Measurements from ENCODE around the gene ABCB9. TPM values are rescaled to one million over a fixed set of nuclear protein-coding genes. Genes with fewer than 3 reads are reported as not detected.

ABCB9 gene
- total and polyA plus RNA-seq, 2 experiments from 2014 or later: 1.2 to 7.0 TPM

- H3K9me2 ChIP-seq (ENCODE audit: insufficient read depth): no peaks in the 10 kb centered on the region
- Mint-ChIP-seq H3K36me3 (ENCODE audit: low read depth) (no peaks in the 10 kb centered on the region), H3K27ac (no peak overlapping the region), H3K9me3 (no peaks in the 10 kb centered on the region), H3K27me3 (ENCODE audit: insufficient read depth, low read depth, poor library complexity) (peaks cover 10% of the 10 kb centered on the region), H3K4me3 (peak overlapping the region; percentile 47), H3K4me1 (peaks cover 16% of the 10 kb centered on the region)
- H3K79me2 ChIP-seq (replicated peaks; ENCODE audit: insufficient read depth): no peaks in the 10 kb centered on the region
- no peaks in the 10 kb centered on the region for H3K27me3 ChIP-seq (ENCODE audit: insufficient read depth)
- ATAC-seq (no peak), DNase-seq (ENCODE audit: low spot score) (no peak)
- peaks cover 5% of the 10 kb centered on the region for H3K4me1 ChIP-seq (ENCODE audit: insufficient read depth)
- peak overlapping the region; percentile 66; the same call in 1 of the 2 replicates for H2AFZ ChIP-seq
- H4K20me1 ChIP-seq (replicated peaks; ENCODE audit: insufficient read depth): no peaks in the 10 kb centered on the region
- no peak overlapping the region for H3K27ac ChIP-seq (ENCODE audit: low read depth)
- no peaks in the 10 kb centered on the region for H3F3A ChIP-seq (replicated peaks; ENCODE audit: low read depth)
- H3K4me2 ChIP-seq: peak overlapping the region; percentile 71
- peak overlapping the region; percentile 29; the same call in 1 of the 2 replicates for H3K4me3 ChIP-seq
- TF ChIP-seq ZNF331 (CRISPR knock-in tag; IDR thresholded peaks at IDR 0.05; ENCODE audit: low read depth) (no peak), POLR2AphosphoS5 (IDR thresholded peaks at IDR 0.05; ENCODE audit: low read depth) (peak; percentile 50; the same call in 1 of the 2 replicates)
- no peaks in the 10 kb centered on the region for H3K36me3 ChIP-seq (ENCODE audit: insufficient read depth)
These were observed 684 bp upstream of the ABCB9 start for GRCh38 chr12:122966743-122967550.

GRCh38 chr12:122965321-122965751, 927 bp downstream of the ABCB9 start:
- Histone ChIP-seq H3K4me2 (peak overlapping the region; percentile 95), H3F3A (replicated peaks; ENCODE audit: low read depth) (no peaks in the 10 kb centered on the region), H3K4me3 (peak overlapping the region; percentile 93), H4K20me1 (replicated peaks; ENCODE audit: insufficient read depth) (no peaks in the 10 kb centered on the region), H3K27me3 (ENCODE audit: insufficient read depth) (no peaks in the 10 kb centered on the region), H3K9me2 (ENCODE audit: insufficient read depth) (no peaks in the 10 kb centered on the region), H3K4me1 (ENCODE audit: insufficient read depth) (peaks cover 5% of the 10 kb centered on the region), H3K27ac (ENCODE audit: low read depth) (no peak overlapping the region), H2AFZ (no peak overlapping the region), H3K79me2 (replicated peaks; ENCODE audit: insufficient read depth) (no peaks in the 10 kb centered on the region), H3K36me3 (ENCODE audit: insufficient read depth) (no peaks in the 10 kb centered on the region)
- TF ChIP-seq ZNF114 (CRISPR knock-in tag; IDR thresholded peaks at IDR 0.05): no peak
- TF ChIP-seq, protein P1, sequence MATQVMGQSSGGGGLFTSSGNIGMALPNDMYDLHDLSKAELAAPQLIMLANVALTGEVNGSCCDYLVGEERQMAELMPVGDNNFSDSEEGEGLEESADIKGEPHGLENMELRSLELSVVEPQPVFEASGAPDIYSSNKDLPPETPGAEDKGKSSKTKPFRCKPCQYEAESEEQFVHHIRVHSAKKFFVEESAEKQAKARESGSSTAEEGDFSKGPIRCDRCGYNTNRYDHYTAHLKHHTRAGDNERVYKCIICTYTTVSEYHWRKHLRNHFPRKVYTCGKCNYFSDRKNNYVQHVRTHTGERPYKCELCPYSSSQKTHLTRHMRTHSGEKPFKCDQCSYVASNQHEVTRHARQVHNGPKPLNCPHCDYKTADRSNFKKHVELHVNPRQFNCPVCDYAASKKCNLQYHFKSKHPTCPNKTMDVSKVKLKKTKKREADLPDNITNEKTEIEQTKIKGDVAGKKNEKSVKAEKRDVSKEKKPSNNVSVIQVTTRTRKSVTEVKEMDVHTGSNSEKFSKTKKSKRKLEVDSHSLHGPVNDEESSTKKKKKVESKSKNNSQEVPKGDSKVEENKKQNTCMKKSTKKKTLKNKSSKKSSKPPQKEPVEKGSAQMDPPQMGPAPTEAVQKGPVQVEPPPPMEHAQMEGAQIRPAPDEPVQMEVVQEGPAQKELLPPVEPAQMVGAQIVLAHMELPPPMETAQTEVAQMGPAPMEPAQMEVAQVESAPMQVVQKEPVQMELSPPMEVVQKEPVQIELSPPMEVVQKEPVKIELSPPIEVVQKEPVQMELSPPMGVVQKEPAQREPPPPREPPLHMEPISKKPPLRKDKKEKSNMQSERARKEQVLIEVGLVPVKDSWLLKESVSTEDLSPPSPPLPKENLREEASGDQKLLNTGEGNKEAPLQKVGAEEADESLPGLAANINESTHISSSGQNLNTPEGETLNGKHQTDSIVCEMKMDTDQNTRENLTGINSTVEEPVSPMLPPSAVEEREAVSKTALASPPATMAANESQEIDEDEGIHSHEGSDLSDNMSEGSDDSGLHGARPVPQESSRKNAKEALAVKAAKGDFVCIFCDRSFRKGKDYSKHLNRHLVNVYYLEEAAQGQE (IDR thresholded peaks at IDR 0.05; ENCODE audit: unreplicated experiment): no peak
- TF ChIP-seq EZH2 (IDR thresholded peaks at IDR 0.05; ENCODE audit: low read depth, unreplicated experiment): no peak
- no peak for TF ChIP-seq JUNB (IDR thresholded peaks at IDR 0.05; ENCODE audit: unreplicated experiment)
- no peak for TF ChIP-seq POLR2AphosphoS5 (IDR thresholded peaks at IDR 0.05; ENCODE audit: low read depth)
- no peak for TF ChIP-seq NANOG (IDR thresholded peaks at IDR 0.05; ENCODE audit: borderline replicate concordance)
- no peak for TF ChIP-seq CREB1 (CRISPR knock-in tag; IDR thresholded peaks at IDR 0.05; ENCODE audit: low read depth)
- TF ChIP-seq, protein P2, sequence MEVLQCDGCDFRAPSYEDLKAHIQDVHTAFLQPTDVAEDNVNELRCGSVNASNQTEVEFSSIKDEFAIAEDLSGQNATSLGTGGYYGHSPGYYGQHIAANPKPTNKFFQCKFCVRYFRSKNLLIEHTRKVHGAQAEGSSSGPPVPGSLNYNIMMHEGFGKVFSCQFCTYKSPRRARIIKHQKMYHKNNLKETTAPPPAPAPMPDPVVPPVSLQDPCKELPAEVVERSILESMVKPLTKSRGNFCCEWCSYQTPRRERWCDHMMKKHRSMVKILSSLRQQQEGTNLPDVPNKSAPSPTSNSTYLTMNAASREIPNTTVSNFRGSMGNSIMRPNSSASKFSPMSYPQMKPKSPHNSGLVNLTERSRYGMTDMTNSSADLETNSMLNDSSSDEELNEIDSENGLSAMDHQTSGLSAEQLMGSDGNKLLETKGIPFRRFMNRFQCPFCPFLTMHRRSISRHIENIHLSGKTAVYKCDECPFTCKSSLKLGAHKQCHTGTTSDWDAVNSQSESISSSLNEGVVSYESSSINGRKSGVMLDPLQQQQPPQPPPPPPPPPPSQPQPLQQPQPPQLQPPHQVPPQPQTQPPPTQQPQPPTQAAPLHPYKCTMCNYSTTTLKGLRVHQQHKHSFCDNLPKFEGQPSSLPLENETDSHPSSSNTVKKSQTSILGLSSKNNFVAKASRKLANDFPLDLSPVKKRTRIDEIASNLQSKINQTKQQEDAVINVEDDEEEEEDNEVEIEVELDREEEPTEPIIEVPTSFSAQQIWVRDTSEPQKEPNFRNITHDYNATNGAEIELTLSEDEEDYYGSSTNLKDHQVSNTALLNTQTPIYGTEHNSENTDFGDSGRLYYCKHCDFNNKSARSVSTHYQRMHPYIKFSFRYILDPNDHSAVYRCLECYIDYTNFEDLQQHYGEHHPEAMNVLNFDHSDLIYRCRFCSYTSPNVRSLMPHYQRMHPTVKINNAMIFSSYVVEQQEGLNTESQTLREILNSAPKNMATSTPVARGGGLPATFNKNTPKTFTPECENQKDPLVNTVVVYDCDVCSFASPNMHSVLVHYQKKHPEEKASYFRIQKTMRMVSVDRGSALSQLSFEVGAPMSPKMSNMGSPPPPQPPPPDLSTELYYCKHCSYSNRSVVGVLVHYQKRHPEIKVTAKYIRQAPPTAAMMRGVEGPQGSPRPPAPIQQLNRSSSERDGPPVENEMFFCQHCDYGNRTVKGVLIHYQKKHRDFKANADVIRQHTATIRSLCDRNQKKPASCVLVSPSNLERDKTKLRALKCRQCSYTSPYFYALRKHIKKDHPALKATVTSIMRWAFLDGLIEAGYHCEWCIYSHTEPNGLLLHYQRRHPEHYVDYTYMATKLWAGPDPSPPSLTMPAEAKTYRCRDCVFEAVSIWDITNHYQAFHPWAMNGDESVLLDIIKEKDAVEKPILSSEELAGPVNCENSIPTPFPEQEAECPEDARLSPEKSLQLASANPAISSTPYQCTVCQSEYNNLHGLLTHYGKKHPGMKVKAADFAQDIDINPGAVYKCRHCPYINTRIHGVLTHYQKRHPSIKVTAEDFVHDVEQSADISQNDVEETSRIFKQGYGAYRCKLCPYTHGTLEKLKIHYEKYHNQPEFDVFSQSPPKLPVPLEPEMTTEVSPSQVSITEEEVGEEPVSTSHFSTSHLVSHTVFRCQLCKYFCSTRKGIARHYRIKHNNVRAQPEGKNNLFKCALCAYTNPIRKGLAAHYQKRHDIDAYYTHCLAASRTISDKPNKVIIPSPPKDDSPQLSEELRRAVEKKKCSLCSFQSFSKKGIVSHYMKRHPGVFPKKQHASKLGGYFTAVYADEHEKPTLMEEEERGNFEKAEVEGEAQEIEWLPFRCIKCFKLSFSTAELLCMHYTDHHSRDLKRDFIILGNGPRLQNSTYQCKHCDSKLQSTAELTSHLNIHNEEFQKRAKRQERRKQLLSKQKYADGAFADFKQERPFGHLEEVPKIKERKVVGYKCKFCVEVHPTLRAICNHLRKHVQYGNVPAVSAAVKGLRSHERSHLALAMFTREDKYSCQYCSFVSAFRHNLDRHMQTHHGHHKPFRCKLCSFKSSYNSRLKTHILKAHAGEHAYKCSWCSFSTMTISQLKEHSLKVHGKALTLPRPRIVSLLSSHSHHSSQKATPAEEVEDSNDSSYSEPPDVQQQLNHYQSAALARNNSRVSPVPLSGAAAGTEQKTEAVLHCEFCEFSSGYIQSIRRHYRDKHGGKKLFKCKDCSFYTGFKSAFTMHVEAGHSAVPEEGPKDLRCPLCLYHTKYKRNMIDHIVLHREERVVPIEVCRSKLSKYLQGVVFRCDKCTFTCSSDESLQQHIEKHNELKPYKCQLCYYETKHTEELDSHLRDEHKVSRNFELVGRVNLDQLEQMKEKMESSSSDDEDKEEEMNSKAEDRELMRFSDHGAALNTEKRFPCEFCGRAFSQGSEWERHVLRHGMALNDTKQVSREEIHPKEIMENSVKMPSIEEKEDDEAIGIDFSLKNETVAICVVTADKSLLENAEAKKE (CRISPR knock-in tag; IDR thresholded peaks at IDR 0.05): no peak
- peaks cover 10% of the 10 kb centered on the region for H3K27me3 Mint-ChIP-seq (ENCODE audit: insufficient read depth, low read depth, poor library complexity)
- no peak overlapping the region for H3K27ac Mint-ChIP-seq
- peak; percentile 15 for ATAC-seq
- no peaks in the 10 kb centered on the region for H3K36me3 Mint-ChIP-seq (ENCODE audit: low read depth)
- H3K4me3 Mint-ChIP-seq: peak overlapping the region; percentile 71
- no peaks in the 10 kb centered on the region for H3K9me3 Mint-ChIP-seq
- H3K4me1 Mint-ChIP-seq: peaks cover 16% of the 10 kb centered on the region
- DNase-seq (ENCODE audit: low spot score): no peak
